HG03064 (cell line): Measurements from ENCODE around the gene CXXC1.
A peak's percentile ranks its signal among the peaks of the same experiment; 100 is the strongest.
"Not testable (repeated sequence)": the region's sequence is repeated elsewhere in the genome, so short reads cannot be mapped to it uniquely, and the experiment has no call there.

Source experiments
- ATAC-seq: cut with Tn5 transposase; IDR thresholded peaks from one replicate; pipeline ENCODE4 v1.9.1; 2021; ENCODE audit warnings: low read depth; ENCODE audit not compliant: unreplicated experiment

CXXC1 gene

DNA sequence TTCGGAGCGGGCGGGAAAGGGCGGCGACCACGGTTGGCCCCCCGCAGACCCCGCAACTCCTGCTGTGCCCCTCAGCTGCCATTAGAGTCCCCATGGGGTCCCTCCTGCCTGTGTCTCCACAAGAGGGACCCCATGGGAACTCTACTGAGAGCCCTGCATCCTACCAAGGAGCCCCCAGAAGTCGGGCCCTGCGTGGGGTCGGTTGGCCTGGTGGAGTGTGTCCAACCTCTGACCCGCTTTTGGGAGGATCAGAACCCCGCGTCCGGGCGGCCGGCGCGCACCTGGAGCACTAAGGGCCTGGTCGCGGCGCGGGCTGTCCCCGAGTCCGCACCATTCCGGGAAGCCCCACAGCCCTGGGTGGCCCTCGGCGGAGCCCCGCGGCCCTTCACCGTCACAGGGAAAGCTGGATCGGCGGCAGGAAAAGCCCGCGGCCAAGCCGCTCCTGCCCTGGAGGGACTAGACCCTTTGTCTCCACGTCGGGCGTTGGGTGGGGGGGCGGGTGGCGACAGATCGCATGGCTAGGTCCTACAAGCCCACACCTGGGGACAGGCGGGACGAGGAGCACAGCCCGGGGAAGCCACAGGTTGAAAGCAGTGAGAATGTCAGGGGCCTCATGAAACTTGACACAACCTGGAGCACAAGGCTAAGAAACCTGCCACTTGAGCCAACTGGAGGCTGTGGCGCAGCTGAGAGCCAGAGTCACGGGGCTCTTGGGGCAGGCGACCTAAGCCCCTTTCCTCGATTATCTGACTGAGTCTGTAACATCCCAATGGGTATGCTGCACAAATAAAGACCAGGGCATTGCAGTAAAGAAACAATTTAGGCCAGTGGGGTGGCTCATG is 11.2 kb upstream of the CXXC1 start:
- ATAC-seq, result no peak

DNA sequence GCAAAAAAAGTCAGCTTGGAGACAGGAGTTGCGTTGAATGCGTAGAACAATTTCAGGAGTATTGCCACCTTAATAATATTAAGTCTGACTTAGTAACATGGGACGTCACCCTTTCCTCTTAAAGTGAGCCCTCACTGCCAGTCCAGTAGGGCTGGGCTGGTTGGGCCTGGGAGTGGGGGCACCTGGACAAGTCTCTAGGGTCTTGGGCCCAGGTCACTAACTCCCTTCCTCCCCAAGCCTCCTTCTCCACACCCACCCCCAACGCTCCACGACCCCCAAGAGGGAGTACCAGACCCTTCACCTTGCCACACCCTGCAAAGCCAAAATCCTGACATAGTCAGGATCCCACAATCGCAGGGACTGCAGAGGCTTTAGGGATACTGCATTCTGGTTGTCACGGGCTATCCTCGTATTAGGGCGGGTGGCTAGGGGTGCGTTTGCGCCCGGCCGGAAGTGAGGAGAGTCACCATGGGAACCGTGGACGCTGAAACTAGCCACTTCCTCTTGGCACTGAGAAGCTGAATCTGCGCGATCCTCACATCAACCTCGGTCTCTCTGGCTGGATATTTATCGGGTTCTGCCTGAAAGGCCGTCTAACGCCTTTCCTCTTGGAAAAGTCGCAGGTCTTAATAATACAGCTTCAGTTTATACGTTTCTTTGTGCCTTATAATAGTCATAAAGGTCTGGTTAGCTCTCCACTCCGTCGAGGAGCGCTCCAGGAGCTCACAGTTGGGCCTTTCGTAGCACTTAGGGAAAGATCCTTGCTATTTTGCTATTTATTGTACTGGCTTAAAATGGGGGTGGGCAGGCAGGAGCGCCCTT is 10.3 kb upstream of the CXXC1 start:
- peak; percentile 99 for ATAC-seq

DNA sequence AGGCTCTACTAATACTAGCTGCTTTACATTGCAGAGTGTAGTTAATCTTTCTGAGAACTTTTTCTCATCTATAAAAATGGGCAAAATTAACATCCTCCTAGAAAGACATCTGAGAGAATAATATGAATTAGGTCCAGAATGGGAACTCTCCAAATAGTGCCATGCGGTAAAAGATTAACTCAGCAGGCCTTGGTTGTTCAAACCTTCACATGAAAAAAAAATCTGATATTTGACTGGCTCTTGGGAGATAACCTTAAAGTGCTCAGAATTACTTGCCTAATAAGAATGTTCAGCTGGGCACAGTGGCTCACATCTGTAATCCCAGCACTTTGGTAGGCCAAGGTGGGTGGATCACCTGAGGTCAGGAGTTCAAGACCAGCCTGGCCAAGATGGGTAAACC is 5.5 kb upstream of the CXXC1 start:
- ATAC-seq, result no peak

- ATAC-seq, result no peak
These were observed 1.6 kb upstream of the CXXC1 start for GRCh38 chr18:50289108-50289443.

GRCh38 chr18:50288348-50289107 is 1.0 kb upstream of the CXXC1 start:
- ATAC-seq, result not testable (repeated sequence)

GRCh38 chr18:50287028-50287440 is 458 bp downstream of the CXXC1 start:
- no peak for ATAC-seq

- no peak for ATAC-seq
These were observed 983 bp downstream of the CXXC1 start for GRCh38 chr18:50286391-50287027.

DNA sequence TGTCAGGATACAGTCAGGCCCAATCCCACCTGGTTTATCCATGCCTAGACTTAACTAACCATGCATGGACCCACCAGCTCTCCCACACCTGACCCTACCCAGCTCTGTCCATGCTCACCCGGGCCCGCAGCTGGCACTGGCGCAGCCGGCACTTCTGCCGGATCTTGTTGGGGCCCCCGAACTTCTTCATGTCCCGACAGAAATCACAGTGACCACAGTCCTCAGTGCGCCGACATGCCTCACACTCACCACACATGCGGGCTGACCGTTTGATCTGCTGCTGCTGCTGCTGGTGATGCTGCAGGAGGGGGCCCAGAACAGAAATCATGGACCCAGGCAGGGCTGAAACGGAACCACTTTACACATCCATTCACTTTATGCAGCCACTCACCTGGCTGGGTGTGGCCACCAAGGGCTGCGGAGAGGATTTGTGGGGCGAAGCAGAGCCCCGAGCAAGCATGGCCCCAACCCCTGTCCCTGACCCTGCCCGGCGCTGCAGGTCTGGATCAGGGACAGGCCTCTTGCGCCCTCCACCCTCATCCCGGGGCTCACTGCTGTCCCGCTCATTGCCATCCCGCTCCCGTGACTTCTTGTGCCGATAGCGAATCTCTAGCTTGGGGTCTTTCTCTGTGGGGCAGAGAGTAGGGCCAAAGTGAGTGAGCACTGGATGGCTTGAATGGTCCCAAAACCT is 1.7 kb downstream of the CXXC1 start:
- no peak for ATAC-seq

- ATAC-seq, result no peak
These were observed 2.4 kb downstream of the CXXC1 start for GRCh38 chr18:50285071-50285470.

GRCh38 chr18:50284255-50284885 is 3.1 kb downstream of the CXXC1 start:
- ATAC-seq, result no peak

DNA sequence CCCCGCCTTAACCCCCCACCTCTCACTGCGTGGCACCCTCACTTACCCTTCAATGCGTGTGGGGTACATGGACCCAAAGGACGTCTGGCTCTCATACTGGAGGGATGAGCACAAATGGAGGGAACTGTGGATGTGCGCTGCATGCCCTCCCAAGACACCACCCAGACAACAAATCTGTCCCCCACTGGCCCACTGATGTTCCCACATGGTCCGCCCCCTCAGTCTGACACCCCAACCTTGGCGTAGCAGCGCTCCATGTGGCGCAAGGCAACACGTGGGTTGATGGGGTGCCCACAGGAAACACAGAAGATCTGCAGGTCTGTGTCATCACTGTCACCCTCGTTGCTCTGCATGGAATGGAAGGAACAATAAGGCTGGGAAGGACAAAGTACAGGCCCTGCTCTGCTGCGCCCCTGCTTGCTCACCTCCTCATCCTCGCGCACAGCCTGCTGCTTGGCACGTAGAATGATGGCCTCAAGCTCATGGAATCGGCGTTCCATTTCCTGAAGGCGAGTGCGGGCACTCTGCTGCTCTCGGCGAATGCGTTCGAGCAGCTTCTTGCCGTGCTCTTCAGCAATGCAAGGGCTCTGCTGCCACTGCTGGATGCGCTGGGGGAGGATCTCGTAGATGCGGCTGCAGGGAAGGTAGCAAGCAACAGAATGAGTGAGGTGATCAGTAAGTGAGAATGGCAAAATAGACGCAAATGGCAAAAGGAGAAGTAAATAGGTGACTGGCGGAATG is 3.9 kb downstream of the CXXC1 start:
- ATAC-seq, result no peak

GRCh38 chr18:50282521-50283335 is 4.8 kb downstream of the CXXC1 start:
- no peak for ATAC-seq

GRCh38 chr18:50281972-50282520 is 5.4 kb downstream of the CXXC1 start:
- ATAC-seq, result no peak

GRCh38 chr18:50281295-50281971 is 6.1 kb downstream of the CXXC1 start, which contains the start of gene MBD1:
Gene MBD1 (minus strand): TSS chr18:50281523. CDS start chr18:50279992, 1,531 bp downstream.
- ATAC-seq, result peak; percentile 90

DNA sequence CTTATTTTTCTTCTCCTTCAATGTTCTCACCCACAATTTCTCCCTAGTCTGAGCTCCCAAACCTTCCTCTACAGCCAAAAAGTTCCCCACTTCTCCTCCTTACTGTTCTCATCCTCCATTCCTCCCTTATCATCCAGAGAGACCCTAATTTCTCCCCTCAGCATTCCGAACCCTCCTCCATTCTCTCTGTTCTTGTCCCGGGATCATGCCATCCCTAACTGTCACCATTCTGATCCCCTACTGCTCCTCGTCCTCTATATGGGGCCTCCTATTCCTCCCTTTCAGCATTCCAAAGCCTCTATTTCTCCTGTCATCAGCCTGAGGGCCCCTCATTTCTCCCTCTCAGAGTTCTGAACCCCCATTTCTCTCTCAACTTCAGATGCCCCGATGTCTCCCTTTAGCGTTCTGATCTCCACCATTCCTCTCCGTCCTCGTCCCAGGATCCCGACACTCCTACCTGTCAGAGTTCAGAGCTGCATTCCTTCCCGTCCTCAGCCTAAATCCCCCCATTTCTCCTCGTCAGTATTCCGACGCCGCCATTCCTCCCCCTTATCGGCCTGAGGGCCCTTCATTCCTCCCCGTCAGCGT is 6.7 kb downstream of the CXXC1 start:
- ATAC-seq, result no peak

DNA sequence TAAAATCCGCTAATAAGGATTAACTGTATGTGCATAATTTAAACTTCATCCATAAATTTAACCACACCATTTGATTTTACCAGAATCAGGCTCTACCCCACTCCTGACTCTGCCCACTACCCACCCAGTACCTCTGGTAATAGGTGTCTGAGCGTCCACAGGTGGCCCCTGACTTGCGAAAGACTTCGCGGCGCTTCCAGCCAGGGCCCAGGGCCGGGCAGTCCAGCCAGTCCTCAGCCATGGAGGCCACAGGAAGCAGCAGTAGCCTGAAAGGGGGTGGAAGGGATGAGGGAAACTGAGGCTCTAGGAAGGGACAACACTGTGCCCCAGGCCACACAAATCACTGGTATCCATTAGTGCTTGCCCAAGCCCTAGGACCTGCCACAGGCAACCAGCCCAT is 7.7 kb downstream of the CXXC1 start:
- ATAC-seq, result no peak

DNA sequence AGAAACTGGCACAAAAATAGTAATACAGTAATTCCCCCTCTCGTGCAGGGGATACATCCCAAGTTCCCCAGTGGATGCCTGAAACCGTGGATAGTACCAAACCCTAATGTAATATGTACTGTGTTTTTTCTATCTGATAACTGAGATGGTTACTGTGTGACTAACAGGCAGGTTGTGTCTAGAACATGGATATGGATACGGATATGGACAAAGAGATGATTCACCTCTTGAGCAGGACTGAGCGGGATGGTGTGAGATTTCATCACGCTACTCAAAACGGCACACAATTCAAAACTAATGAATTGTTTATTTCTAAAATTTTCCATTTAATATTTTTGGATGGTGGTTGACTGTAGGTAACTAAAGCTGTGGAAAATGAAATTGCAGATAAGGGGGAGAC is 9.6 kb downstream of the CXXC1 start:
- no peak for ATAC-seq
